KMS-11 (cell line): Measurements from ENCODE around the gene PHF21B.

ENCODE experiments used
- H2AFZ ChIP-seq: fragments of 200-600 bp; sonication (generic); 2 replicates; pipeline ENCODE4 v1.6.1; 2016; ENCODE audit warnings: antibody characterized with exemption, mixed run types, low read depth
- H3K27ac ChIP-seq: fragments of 200-600 bp; sonication (generic); 2 replicates; pipeline ENCODE4 v1.6.1; 2016; ENCODE audit warnings: mild to moderate bottlenecking, mixed run types
- H3K27me3 ChIP-seq: fragments of 200-600 bp; sonication (generic); 2 replicates; pipeline ENCODE4 v1.6.1; 2017; ENCODE audit warnings: mild to moderate bottlenecking, low read depth, mixed run types, moderate library complexity; ENCODE audit not compliant: insufficient read depth
- H3K36me3 ChIP-seq: fragments of 200-600 bp; sonication (generic); 2 replicates; pipeline ENCODE4 v1.6.1; 2017; ENCODE audit warnings: mild to moderate bottlenecking, mixed run types; ENCODE audit not compliant: insufficient read depth
- H3K4me1 ChIP-seq: fragments of 200-600 bp; sonication (generic); 2 replicates; pipeline ENCODE4 v1.6.1; 2016; ENCODE audit warnings: mild to moderate bottlenecking, low read depth, mixed run types; ENCODE audit not compliant: poor library complexity, severe bottlenecking
- H3K4me2 ChIP-seq: fragments of 200-600 bp; sonication (generic); 2 replicates; pipeline ENCODE4 v1.7.0; 2016; ENCODE audit warnings: mild to moderate bottlenecking, mixed run types
- H3K4me3 ChIP-seq: fragments of 200-600 bp; sonication (generic); IDR thresholded peaks from 2 replicates; pipeline ENCODE4 v1.6.1; 2017; ENCODE audit warnings: low read depth, low read length, mixed read lengths; ENCODE audit not compliant: insufficient read depth
- H3K79me2 ChIP-seq: fragments of 200-600 bp; sonication (generic); 2 replicates; pipeline ENCODE4 v1.6.1; 2016; ENCODE audit warnings: low read depth, mixed run types; ENCODE audit not compliant: insufficient read depth
- H3K9ac ChIP-seq: fragments of 200-600 bp; sonication (generic); 2 replicates; pipeline ENCODE4 v1.6.1; 2016; ENCODE audit warnings: mild to moderate bottlenecking, mixed run types
- H4K20me1 ChIP-seq: fragments of 200-600 bp; sonication (generic); 2 replicates; pipeline ENCODE4 v1.6.1; 2016; ENCODE audit warnings: mild to moderate bottlenecking, mixed run types; ENCODE audit not compliant: insufficient read depth
- TF ChIP-seq, protein P1 (sequence below): fragments of 200-600 bp; sonication (generic); conservative IDR thresholded peaks from 2 replicates; pipeline ENCODE4 v1.6.1; 2017; ENCODE audit warnings: low read depth, mild to moderate bottlenecking, antibody characterized with exemption, low read length, moderate library complexity, mixed read lengths

PHF21B gene

DNA sequence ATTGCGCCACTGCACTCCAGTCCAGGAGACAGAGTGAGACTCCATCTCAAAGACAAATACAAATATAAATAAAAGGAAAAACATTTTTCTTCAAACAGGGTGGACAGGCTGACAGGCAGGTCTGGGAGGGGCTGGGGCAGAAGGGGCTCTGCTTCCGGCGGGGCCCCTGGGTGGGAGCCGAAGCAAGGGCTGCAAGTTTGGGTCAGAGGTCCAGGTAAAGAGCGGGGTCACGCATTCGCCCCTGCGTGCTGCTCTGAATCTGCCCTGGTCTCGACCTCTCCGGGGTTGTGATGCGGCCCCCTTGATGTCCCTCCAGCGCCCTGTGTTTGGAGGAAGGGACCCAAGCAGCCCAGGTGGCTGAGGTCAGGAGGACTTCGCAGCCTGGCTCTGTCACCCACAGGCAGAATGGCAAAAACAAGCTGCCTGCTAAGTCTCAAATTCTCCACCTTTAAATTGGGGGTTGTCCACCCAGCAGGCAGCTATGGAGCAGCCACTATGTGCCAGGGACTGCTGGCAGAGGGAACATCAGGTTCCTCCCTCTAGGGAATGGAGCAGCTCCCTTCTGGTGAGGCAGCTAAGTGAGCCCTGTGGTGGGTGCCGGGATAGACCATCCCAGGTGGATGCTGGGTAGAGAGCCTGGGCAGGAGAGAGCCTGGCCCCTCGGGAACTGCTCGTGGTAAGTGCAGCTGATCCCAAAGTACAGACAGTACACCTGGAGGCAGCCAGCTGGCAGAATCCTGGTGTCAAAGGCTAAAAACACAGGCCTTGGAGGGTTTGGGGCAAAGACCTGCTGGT, 10.3 kb upstream of the PHF21B start:
- no peaks in the 10 kb centered on the region for H4K20me1 ChIP-seq

DNA sequence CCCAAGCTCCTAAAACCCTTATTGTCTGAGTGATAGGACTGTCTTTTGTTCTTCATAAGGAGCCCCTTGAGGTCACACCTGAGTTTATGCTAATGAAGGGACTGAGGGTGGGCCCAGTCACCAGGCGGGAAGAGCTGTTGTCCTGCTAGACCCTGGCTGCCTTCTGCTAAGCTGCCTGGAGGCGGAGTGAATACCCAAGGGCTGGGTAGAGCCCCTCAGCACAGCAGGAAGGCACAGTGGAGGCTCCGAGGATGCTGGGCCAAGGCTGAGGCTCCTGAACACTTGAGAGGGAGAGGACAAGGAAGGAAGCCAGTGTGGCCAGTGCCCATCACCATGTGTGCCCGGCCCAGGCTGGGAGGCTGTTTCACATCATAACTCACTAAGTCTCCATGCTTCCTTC, 4.8 kb upstream of the PHF21B start:
- Histone ChIP-seq H4K20me1 (no peaks in the 10 kb centered on the region), H3K4me2 (no peak overlapping the region), H3K4me3 (no peak overlapping the region), H3K27me3 (peaks cover 10% of the 10 kb centered on the region), H3K27ac (no peak overlapping the region), H2AFZ (no peak overlapping the region), H3K9ac (no peak overlapping the region), H3K36me3 (no peaks in the 10 kb centered on the region), H3K4me1 (no peaks in the 10 kb centered on the region), H3K79me2 (no peaks in the 10 kb centered on the region)
- TF ChIP-seq, protein P1, sequence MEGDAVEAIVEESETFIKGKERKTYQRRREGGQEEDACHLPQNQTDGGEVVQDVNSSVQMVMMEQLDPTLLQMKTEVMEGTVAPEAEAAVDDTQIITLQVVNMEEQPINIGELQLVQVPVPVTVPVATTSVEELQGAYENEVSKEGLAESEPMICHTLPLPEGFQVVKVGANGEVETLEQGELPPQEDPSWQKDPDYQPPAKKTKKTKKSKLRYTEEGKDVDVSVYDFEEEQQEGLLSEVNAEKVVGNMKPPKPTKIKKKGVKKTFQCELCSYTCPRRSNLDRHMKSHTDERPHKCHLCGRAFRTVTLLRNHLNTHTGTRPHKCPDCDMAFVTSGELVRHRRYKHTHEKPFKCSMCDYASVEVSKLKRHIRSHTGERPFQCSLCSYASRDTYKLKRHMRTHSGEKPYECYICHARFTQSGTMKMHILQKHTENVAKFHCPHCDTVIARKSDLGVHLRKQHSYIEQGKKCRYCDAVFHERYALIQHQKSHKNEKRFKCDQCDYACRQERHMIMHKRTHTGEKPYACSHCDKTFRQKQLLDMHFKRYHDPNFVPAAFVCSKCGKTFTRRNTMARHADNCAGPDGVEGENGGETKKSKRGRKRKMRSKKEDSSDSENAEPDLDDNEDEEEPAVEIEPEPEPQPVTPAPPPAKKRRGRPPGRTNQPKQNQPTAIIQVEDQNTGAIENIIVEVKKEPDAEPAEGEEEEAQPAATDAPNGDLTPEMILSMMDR = no peak

More for the DNA sequence above, 10.3 kb upstream of the PHF21B start:
- Histone ChIP-seq H3K9ac (no peak overlapping the region), H3K36me3 (no peaks in the 10 kb centered on the region), H3K4me3 (no peak overlapping the region), H2AFZ (no peak overlapping the region), H3K4me2 (no peak overlapping the region), H3K27ac (no peak overlapping the region), H3K27me3 (peaks cover 15% of the 10 kb centered on the region; the same call in 1 of the 2 replicates), H3K79me2 (no peaks in the 10 kb centered on the region), H3K4me1 (no peaks in the 10 kb centered on the region)
- TF ChIP-seq, protein P1 = no peak

DNA sequence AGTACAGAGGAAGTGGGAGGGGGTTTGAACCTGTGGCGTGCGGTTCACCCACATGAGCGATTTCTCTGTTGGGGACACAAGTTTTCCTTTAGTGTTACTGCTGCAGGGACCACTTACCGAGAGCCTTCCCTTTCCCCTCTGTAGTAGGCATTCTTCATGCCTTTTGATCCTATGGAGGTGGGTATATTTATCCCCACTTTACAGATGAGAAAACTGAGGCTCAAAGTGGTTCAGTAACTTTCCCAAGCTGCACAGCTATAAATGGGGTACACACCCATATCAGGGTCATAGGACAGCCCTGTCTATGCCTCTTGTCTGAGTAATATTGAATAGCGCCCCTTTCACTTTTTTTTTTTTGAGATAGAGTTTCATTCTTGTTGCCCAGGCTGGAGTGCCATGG, 3.3 kb upstream of the PHF21B start:
- H4K20me1 ChIP-seq = no peaks in the 10 kb centered on the region
- TF ChIP-seq, protein P1 = no peak
- H3K79me2 ChIP-seq = no peaks in the 10 kb centered on the region
- no peak overlapping the region for H3K4me3 ChIP-seq
- H3K36me3 ChIP-seq = no peaks in the 10 kb centered on the region
- H3K4me2 ChIP-seq = no peak overlapping the region
- H3K27me3 ChIP-seq = peaks cover 10% of the 10 kb centered on the region
- H3K27ac ChIP-seq = no peak overlapping the region
- no peak overlapping the region for H3K9ac ChIP-seq
- no peak overlapping the region for H2AFZ ChIP-seq
- H3K4me1 ChIP-seq = no peaks in the 10 kb centered on the region

DNA sequence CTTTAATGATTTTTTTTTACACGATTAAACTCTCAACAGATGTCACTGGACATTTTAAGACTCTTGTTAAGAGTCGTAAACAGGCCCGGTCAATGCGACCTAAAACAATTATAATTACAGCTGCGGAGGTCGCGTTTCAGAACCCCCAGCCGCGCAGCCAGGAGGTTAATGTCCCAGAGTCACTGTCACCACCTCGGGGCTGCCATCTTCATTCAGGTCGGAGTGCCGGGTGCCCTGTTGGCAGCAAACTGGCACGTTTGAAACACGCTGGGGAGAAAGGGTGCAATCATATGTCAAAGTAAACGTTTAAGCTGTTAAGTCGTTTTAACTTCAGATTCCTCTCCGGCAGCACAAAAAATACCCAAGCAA, 711 bp upstream of the PHF21B start:
- H3K4me3 ChIP-seq = no peak overlapping the region

More for the DNA sequence above, 711 bp upstream of the PHF21B start:
- H2AFZ ChIP-seq = no peak overlapping the region
- H3K4me1 ChIP-seq = no peaks in the 10 kb centered on the region
- H3K9ac ChIP-seq = no peak overlapping the region
- H3K4me2 ChIP-seq = no peak overlapping the region
- H3K27me3 ChIP-seq = peaks cover 13% of the 10 kb centered on the region
- TF ChIP-seq, protein P1 = no peak
- no peaks in the 10 kb centered on the region for H4K20me1 ChIP-seq
- H3K79me2 ChIP-seq = no peaks in the 10 kb centered on the region
- no peak overlapping the region for H3K27ac ChIP-seq
- H3K36me3 ChIP-seq = no peaks in the 10 kb centered on the region
